ENCODE measurements around the gene SGMS1.

SGMS1 gene

DNA sequence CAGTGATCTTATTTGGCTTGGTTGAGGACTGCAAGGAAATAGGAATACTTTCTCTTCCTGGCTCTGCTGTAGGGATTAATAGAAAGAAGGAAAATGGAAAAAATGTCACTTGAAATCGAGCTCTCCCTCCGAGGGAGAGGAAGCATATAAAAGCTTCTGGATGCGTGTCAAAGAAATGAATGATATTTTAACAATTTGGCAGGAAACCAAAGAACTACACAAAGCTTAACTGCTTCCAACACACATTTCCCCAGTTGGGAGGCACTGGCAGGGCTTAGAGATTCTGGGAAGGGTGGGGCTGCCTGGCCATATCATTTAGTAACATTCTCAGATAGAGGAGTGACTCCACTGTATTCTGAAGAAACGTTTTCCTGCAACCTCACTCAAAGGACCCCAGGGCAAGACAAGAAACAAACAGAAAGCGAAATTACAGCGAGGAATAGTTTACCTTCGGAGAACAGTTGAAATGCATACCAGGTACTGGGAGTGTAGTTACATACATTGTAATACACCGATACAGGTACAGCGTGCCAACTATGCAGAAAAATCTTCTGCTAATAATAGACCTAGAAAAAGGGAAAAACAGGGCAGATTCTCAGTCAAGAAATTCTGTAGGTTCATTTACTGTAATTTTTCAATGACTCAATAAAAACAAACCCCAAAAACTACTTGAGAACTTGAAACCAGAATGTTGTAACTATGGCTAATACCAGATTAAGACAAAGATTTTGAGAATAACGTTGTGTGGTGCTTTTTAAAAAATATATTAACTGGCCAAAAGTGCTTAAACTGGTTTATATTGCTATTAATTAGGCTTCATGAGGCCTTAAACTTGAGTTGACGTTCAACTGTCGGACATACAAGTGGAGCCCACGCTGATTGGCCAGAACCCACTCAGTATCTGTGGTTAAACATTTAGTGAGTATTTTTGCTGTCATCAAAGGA, 296.7 kb downstream of the SGMS1 start:
- H3K4me3 ChIP-seq (ENCODE audit: low read depth, low read length): no peak overlapping the region; the same call in 1 of the 2 replicates
- TF ChIP-seq, protein P1, sequence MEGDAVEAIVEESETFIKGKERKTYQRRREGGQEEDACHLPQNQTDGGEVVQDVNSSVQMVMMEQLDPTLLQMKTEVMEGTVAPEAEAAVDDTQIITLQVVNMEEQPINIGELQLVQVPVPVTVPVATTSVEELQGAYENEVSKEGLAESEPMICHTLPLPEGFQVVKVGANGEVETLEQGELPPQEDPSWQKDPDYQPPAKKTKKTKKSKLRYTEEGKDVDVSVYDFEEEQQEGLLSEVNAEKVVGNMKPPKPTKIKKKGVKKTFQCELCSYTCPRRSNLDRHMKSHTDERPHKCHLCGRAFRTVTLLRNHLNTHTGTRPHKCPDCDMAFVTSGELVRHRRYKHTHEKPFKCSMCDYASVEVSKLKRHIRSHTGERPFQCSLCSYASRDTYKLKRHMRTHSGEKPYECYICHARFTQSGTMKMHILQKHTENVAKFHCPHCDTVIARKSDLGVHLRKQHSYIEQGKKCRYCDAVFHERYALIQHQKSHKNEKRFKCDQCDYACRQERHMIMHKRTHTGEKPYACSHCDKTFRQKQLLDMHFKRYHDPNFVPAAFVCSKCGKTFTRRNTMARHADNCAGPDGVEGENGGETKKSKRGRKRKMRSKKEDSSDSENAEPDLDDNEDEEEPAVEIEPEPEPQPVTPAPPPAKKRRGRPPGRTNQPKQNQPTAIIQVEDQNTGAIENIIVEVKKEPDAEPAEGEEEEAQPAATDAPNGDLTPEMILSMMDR (IDR thresholded peaks at IDR 0.05; ENCODE audit: low read depth, low read length): no peak

DNA sequence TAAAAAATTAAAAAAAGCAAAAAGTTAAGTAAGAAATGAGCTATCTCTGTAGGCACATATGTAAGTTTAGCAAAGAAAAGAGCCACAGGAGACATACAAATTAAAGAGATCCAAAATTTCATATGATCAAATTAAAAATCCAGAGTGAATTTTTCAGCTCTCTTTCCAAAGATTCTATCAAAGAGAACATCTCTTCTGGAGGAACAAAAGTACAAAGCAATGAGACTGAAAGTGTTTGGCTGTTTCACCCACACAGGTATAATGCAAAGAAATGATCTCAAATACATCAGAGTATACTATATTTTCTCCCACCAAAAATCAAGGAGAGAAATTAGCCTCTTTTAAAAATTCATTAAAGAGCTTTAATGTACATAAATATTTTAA, 297.6 kb downstream of the SGMS1 start:
- TF ChIP-seq, protein P1 (IDR thresholded peaks at IDR 0.05; ENCODE audit: low read depth, low read length): no peak
- H3K4me3 ChIP-seq (ENCODE audit: low read depth, low read length): no peak overlapping the region

DNA sequence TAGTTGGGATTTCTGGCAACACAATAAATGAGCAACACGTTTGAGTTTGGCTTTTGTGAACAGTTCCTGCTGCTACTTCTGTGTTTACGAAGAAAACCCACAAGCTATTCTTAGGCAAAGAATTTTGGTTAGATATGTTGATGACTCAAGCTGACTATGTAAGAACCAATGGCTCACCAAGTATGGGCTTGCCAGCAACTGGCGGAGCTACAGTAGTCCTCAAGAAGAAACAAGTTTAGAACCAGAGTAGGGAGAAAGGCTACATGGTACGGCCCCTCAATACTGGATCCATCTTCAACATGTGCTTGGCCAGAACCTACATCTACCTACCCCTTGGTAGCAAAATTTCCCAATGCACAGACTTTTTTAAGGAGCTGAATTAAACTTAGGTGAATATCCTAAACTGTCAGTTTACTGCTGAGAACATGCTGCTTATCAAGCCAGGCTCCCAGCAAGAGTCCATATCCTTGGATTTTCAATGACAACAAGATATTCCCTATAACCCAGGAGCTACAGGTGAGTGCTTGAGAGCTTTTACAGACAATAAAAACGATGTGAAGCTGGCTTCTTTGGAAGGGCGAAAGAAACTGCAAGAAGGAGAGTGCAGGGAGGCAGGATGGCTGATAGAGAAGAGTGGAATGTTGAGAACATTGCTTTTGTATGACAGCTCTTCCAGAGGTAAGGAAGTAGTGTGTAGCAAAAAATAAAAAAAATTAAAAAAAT, 298.1 kb downstream of the SGMS1 start:
- TF ChIP-seq, protein P1 (IDR thresholded peaks at IDR 0.05; ENCODE audit: low read depth, low read length): no peak

DNA sequence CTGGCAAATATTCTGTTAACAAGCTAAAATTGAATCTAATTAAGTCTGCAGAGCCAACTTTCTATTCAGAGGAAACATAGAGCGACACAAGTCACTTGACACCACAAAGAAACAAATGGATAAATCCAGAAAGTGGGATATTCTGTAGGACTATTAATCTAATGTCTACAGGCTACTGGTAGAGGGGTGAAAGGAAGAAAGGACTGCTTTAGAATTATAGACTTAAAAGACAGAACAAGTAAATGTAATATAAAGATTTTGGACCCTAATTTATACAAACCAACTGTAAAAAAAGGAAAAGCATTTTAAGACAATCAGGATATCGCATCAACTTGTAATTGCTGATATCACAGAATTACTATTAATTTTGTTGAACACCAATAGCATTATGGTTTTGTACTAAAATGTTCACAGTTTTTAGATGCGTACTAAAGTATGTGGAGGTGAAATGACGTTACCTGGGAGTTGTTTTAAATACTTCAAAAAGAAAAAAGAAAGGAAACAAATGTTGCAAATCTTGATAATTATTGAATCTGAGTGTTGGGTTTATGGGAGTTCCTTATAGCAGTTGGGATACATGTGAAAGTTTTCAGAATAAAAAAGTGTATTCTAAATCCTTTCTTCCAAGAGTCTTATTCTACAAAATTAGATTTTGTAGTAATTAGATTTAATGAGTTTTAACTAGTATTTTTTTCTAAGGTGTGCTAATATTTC, 298.9 kb downstream of the SGMS1 start:
- no peak overlapping the region for H3K4me3 ChIP-seq (ENCODE audit: low read depth, low read length)
- TF ChIP-seq, protein P1 (IDR thresholded peaks at IDR 0.05; ENCODE audit: low read depth, low read length): no peak

More for the DNA sequence above, 298.1 kb downstream of the SGMS1 start:
- H3K4me3 ChIP-seq (ENCODE audit: low read depth, low read length): peak overlapping the region; percentile 39

DNA sequence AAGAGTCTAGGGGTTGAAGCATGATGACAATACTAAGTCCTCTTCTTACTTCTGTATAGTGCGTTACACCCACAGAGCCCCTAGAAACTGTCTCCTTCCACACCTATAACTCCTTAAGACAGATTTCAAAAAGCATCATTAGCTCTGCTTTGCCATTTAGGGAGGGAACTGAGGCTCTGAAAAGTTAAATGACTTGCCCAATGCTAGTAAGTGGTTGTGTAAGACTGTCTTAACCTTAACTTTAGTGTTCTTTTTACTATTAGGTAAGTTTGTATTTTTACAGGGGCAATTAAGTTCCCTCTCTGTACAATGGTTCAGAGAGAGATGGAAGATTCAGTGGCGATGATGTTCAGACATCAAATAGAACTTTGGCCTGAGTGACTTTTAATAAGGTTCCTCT, 299.7 kb downstream of the SGMS1 start:
- H3K4me3 ChIP-seq (ENCODE audit: low read depth, low read length): no peak overlapping the region
- TF ChIP-seq, protein P1 (IDR thresholded peaks at IDR 0.05; ENCODE audit: low read depth, low read length): no peak

DNA sequence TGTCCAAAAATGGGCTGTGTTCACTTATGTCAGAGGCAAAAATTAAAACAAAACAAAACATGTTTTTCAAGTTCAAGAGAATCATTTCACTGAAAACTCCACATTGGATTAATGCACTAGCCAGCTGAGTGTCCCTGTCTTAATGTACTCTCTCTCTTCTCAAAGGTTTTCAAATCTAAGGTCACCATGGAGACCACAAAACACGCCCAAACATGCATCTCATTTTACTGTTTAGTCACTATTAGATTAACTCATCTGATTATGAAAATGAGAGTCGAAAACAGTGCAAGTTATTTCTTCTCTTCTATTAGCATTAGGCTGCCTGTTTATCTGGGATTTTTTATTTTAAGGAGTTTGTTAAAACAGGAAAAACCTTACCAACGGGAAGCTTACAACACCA, 301.7 kb downstream of the SGMS1 start:
- H3K4me3 ChIP-seq (ENCODE audit: low read depth, low read length): no peak overlapping the region
- TF ChIP-seq, protein P1 (IDR thresholded peaks at IDR 0.05; ENCODE audit: low read depth, low read length): no peak
